HG03103 (cell line): ENCODE data around the gene DCAF15.

ENCODE experiments used
- ATAC-seq: cut with Tn5 transposase; IDR thresholded peaks from one replicate; pipeline ENCODE4 v1.9.1; 2021; ENCODE audit warnings: low read depth; ENCODE audit not compliant: unreplicated experiment

DCAF15 gene

GRCh38 chr19:13989487-13989886 lies 37.2 kb downstream of the DCAF15 start:
- ATAC-seq, result no peak

DNA sequence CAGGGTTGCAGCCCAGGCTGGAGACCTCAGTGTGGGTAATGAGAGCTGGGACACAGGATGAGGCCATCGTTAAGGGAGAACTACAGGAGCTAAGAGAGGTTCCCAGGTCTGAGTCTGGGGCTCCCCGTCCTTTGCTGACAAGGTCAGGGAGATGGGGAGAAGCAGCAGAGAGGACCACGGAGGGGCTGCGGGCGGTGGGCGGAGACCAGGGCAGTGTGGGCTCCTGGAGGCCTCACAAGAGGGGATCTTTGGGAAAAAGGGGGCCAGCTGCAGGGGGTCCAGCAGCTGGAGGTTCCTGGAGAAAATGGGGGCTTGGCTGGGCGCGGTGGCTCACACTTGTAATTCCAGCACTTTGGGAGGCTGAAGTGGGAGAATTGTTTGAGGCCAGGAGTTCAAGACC lies 37.8 kb downstream of the DCAF15 start:
- ATAC-seq, result no peak

GRCh38 chr19:13992025-13992424 lies 39.7 kb downstream of the DCAF15 start:
- ATAC-seq, result no peak

- no peak for ATAC-seq
Observed at GRCh38 chr19:13993590-13994300, 41.4 kb downstream of the DCAF15 start.

DNA sequence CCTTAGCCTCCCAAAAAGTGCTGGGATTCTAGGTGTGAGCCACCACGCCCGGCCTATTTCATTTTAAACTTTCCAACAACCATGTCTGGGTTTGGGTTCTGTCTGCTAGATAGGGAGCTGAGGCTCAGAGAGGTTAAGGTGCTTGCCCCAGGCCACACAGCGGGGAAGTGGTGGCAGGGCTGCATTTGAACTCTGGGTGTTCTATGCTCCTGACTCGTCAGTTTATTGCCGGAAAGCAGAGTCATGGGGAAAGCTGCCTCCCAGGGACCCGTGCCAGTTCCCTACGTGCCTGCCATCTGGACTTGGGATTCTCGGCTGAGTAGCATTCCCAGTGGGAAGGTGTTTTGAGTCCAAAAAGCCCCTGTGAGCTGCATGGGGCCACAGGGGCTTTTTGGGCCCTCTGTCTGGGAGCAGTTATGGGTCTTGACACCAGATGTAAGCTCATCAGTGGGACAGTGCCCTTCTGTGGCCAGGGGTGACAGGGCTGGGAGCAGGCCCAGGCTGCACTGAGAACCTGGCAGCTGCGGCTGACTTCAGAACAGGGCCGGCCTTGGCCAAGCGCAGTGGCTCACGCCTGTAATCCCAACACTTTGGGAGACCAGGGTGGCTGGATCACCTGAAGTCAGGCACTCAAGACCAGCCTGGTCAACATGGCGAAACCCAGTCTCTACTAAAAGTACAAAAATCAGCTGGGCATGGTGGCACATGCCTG lies 42.9 kb downstream of the DCAF15 start:
- no peak for ATAC-seq

DNA sequence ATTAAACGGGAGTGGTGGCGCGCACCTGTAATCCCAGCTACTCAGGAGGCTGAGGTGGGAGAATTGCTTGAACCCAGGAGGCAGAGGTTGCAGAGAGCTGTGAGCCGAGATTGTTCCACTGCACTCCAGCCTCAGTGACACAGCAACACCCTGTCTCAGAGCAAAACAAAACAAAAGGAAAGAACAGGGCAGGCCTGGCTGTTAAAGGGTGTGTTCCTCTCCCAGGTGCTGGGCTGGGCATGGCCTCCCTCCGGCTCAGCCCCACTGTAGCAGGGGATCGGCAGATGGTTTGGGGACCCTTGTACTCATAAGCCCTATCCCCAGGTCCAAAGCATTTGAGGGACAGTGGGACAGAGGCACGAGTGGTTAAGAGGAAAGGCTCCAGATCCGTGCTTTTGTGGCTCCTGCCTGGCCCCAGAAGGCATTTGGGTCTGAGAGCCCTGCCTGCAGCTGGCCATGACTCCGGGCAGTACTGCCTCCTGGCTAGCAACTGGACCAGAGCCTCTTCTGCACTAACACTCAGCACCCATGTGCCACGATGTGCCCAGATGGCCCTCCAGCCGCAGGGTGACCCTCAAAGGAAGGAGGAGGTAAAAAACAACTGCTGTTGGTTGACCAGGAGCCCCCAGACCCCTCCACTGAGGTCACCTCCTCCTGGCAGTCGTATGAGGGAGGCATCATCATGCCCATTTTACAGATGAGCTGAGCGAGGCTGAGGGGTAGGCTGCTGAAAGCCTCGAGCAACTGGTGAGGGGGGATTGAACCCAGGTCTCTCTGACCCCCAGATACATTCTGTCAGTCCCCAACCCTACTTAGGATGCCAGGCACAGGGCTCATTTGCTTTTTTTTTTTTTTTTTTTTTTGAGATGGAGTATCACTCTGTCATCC lies 43.8 kb downstream of the DCAF15 start:
- ATAC-seq, result no peak

GRCh38 chr19:13996928-13997630 lies 44.8 kb downstream of the DCAF15 start:
- ATAC-seq, result no peak

DNA sequence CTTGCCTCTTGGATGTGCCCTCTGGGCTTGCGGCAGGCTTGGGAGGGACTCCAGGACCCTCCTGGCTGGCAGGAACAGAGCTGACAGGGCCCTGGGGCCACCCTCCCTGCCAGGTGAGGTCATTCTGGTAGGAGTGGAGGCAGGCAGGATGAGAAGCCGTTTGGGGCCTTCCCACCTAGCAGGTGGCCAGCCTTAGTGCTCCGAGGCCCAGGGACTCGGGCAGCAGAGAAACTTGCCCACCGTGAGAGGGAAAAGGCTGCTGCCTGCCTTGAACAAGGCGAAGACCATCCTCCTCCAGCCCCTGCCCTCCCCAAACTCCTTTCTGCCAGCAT lies 45.3 kb downstream of the DCAF15 start:
- no peak for ATAC-seq

DNA sequence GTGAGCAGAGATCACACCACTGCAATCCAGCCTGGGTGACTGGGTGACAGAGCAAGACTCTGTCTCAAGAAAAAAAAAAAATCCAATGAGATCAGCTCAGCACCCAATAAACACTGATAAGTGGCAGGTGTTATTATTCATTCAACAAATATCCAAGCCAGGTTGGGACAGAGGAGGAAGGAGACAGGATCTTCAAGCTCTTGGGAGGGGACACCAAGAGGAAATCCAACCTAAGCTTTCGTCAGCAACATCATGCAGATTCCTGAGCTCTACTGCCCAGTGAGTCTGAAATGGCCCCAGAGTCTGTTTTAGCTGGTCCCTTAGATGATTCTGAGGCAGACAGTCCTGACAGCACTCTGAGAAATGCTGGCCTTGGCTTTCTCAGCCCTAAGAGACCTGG lies 46.1 kb downstream of the DCAF15 start:
- no peak for ATAC-seq

DNA sequence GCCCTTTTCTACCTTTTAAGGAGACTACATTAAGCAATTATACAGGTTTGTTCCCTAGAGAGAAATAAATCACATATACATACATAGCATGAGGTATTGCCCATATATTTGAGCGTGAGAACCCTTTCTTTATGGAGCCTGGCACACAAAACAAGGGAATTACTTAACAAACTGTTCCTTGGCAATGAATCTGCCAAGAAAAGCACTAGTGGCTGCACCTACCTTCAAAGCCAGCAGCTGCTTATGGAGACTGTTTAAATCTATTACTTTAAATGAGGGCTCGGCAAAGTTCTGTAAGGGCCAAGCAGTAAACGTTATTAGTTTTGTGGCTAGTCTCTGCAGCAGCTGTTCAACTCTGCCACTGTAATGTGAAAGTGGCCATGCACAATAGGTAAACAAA lies 46.8 kb downstream of the DCAF15 start:
- no peak for ATAC-seq

DNA sequence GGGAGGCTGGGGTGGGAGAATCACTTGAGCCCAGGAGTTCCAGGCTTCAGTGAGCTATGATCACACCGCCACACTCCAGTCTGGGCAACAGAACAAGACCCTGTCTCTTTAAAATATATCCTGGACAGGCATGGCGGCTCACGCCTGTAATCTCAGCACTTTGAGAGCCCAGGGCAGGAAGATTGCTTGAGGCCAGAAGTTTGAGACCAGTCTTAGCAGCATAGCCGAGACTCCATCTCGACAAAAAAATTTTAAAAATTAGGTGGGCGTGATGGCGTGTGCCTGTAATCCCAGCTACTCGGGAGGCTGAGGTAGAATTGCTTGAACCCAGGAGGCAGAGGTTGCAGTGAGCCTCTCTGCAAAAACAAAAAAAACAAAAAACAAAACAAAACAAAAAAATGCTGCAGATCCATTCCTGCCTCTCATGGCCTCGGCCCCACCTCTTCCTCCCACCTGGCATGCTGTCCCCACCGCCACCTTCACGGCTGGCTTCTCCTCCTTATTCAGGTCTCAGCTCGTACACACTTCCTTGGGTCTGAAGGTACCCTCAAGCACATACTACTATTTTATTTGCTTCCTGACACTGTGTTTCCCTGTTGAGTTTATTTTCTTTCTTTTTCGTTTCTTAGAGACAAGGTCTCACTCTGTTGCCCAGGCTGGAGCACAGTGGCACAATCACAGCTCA lies 48.5 kb downstream of the DCAF15 start:
- ATAC-seq, result no peak

DNA sequence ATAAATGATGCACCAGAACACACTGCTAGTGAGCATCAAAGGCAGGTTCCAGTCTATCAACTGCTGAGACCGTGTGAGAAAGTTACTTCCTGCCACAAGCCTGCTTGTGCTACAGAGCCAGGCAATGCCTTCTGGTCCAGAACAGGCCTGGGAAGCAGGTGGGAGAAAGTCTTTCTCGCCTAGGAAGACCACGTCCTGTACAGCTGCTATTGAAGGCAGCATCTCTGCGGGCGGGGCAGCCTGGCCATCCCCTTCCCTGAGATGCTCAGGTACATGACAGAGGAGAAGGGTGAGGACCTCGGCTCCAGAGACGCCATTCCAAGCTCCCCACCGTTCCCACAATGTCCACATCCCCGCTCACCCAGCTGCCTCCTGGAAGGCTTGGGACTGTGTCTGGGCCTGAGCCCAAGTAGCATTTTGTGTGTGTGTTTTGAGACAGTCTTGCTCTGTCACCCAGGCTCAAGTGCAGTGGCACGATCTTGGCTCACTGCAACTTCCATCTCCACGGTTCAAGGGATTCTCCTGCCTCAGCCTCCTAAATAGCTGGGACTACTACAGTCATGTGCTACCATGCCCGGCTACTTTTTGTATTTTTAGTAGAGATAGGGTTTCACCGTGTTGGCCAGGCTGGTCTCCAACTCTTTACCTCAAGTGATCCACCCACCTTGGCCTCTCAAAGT lies 50.4 kb downstream of the DCAF15 start:
- ATAC-seq, result no peak

DNA sequence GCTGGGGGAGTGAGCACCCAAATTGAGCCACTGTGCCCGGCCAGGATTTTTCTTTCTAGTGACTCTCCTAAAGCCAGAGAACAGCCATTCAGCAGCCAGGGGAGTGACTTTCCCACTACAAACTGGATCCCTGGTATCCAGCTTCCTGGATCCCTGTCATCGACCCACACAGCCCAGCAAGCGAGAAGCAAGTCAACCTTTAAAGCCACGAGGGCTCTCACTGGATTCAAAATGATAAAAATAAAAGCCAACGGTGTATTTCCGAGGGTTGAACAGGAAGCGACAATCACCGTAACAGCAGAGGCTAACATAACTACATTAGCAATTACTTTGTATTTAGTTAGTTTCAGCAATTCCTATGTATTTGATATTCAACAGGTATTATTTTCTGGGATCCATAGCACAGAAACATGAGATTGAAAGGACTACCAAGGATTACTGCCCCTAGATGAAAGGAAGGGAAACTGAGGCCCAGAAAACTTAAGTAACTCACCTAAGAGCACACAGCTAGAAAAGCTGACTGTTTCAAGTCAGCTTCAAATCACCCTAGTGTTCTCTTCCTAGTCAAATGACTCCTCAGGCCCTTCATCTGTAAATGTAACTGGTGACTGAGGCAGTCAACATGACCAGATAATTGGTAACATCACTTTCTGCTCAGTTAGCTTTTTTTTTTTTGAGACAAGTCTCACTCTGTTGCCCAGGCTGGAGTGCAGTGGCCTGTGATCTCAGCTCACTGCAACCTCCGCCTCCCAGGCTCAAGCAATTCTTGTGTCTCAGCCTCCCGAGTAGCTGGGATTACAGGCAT lies 51.1 kb downstream of the DCAF15 start:
- no peak for ATAC-seq

DNA sequence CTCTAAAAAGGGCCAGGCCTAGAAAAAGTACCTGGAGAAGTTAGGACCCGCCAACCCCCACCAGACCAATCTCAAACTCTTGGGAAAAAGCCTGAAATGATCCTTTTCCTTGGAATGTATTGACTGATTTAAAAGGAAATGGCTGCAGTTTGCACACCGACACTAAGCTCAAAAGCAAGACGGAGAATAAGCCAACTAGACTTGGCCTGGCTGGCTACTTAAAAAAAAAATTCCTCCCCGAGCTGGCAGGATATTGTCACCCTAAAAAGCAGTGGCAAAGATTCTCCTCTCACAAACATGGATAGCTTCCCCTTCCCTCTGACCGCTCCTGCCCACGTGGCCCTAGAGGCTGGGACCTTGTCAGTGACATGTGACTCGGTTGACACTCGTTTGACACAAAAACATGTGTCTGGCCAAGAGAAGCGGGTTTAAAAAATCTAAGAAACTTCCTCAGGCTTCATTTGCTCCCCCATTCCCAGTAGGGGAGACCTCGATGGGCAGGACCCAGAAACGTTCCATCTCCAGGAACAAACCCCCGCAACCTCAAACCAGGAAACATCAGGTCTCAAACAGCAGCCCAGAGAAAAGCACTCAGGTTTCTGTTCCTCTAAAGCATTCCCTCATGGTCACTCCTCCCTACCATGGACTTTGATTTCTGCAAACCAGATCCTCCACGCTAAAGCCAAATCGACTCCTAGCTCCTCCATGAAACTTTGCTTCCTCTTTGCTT lies 52.5 kb downstream of the DCAF15 start:
- ATAC-seq, result no peak

- ATAC-seq, result no peak
Observed at GRCh38 chr19:14005349-14006084, 53.2 kb downstream of the DCAF15 start.

DNA sequence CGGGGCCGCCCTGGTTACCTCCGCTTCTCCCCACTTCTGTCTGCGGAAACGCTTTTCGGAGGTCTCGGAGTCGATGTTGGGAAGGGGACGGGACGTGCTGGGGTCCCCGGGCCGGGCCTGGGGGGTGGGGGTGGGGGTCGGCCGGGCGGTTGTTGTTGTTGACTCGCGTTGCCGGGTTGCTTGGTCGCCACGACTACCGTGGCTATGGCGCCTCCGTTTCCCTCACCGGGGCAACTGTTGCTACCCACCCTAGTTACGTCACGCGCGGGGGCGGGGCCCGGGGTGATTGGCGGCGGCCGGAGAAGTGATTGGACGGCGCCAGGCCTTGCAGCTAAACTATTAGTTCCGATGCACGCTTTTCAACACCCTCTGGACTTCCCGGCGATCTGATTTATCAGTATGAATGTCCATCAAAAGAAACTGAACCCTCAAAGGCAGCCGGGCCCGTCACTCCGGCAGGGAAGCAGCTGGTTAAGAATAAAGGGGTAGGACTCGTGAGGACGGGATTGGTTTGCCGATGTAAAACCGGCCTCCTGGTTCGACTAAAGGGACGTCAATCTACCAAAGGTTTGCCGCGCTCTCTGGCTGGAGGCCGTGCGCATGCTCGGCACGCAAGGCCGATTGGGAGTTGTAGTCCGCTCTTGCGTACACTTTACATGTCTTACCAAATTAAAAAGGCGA lies 53.9 kb downstream of the DCAF15 start, which contains the start of gene RFX1:
RFX1 (minus strand) TSS at position 236 of the 681 bp plus-strand sequence. CDS start 12,477 bp downstream, outside the sequence.
- peak; percentile 65 for ATAC-seq
